SHP77 treated with DMSO at 0.1 percent for 48 hours (cell line): Measurements from ENCODE around the gene UBE2L3.
"Not testable (repeated sequence)": the region's sequence is repeated elsewhere in the genome, so short reads cannot be mapped to it uniquely, and the experiment has no call there.

ENCODE experiments used
- DNase-seq: peaks from one replicate; lab custom pipeline; 2025; lab: John Stamatoyannopoulos, UW

UBE2L3 gene

DNA sequence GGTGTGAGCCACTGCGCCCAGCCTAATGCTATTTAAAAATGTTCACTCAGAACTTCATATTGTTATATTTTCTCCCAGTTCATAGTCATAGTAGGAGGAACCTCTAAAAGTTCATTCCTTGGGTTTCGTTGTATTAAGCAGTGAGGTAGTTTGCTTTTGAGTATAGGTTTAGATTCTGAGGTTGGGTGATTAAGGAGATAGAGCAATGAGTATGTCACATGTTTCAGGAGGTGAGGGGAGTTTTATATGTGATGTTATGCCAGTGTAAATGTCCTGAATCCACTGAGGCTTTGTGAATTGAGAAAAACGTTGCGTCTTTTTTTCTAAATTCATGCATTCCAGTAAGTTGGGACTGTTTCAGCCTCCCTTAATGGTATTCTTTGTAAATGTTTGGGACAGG, 4.2 kb downstream of the UBE2L3 start:
- DNase-seq = no peak

- no peak for DNase-seq
Measured at GRCh38 chr22:21573293-21573734, 5.8 kb downstream of the UBE2L3 start.

DNA sequence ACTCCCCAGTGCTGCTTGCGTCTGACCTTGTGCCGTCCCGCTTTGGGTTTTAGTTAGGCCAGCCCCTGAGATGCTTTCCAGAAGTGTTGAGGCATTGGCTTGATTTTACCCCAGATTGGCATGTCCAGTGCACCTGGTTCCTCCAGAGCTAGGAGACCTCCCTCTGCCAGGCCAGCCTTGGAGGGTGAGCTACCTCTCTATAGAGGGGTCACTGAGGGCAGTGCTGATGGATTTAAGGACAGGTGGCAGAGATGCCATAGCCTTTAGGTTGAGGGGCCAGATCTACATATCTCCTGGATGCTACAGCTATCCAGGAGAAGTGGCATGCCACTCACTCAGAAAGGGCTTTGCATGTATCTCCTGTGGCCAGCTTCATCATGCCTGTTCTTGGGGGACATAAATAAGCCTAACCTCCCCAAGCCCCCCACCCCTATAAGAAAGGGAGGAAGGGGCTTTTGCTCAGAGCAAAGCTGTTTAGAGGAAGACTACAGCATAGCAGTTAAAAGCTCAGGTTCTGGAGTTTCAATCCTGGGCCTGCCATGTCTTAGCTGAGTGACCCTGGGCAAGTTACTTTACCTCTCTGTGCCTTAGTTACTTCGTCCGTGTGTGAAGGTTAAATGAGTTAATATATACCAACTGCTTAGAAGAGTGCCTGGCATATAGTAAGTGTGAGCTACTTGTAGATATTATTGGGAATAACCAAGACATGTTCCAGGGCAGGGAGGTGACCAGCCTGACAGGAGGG, 6.4 kb downstream of the UBE2L3 start:
- DNase-seq = no peak

DNA sequence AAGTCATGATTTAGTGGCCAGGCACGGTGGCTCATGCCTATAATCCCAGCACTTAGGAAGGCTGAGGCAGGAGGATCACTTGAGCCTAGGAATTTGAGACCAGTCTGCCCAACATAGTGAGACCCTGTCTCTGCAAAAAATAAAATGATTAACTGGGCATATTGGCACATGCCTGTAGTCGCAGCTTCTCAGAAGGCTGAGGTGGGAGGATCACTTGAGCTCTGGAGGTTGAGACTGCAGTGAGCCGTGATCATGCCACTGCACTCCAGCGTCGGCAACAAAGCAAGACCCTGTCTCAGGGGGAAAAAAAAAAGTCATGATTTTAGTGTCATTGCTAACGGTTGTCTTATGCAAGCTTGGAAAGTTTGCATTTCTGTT, 11.9 kb downstream of the UBE2L3 start:
- DNase-seq = no peak

GRCh38 chr22:21580623-21581007, 13.1 kb downstream of the UBE2L3 start:
- not testable (repeated sequence) for DNase-seq

GRCh38 chr22:21581009-21581713, 13.6 kb downstream of the UBE2L3 start:
- DNase-seq = not testable (repeated sequence)

DNA sequence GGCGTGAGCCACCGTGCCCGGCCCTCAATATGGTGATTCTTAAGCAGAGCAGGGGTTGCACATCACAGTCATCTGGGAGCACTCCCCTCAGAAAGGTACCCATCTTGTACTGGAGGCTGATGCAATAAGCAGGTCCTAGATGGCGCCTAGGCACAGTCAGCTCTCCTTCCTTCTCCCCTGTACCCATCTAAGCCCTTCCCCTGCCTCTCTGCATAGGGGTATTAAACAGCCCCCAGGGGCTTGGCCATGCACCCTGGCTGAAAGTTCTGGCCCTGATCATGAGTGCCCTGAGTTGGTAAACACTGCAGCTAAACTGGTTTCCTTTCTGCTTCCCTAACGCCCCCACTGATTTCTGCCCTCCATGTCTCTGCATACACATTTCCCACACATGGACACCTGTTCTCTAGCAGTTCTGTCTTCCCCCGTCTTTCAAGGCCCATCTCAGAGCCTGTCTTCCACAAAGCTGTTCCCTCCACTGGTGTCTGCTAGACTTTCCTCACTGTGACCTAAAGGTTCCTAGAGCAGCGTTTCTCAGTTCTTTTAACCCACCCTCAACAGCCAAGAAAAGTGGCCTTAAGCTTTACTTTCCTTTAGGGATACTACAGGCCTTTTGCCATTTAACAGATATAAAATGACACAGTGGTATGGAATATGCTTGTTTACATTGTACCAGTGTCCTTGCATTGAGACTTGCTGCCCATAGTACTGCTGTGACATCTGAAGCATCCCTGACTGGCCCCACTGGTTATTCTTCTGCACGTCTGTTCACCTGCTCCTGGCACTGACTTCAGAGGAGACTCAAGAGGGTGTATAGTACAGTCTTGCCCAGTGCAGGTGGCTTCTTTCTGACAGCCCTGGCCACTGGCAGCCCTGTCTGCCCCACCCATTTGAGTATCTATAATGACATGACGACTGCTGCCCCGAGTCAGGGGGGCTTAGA, 15.6 kb downstream of the UBE2L3 start:
- DNase-seq = no peak

DNA sequence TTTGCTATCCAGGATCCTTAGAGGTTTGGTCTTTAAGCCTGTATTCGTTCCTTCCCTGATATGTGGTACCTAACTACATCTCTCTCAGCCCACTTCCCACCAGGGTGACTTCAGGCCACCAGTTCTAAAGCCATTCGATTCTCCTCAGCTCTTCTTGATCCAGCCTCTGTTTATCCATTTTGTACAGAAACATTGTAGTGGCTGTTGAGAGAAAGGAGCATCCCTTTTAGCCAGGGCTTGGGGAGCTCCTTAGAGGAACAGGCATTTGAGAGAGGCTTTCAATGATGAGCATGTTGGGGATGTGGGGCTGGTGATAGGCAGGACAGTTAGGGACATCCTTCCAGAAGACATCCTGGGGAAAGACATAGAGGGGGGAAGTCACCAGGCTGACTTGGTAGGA, 17.9 kb downstream of the UBE2L3 start:
- DNase-seq = no peak

DNA sequence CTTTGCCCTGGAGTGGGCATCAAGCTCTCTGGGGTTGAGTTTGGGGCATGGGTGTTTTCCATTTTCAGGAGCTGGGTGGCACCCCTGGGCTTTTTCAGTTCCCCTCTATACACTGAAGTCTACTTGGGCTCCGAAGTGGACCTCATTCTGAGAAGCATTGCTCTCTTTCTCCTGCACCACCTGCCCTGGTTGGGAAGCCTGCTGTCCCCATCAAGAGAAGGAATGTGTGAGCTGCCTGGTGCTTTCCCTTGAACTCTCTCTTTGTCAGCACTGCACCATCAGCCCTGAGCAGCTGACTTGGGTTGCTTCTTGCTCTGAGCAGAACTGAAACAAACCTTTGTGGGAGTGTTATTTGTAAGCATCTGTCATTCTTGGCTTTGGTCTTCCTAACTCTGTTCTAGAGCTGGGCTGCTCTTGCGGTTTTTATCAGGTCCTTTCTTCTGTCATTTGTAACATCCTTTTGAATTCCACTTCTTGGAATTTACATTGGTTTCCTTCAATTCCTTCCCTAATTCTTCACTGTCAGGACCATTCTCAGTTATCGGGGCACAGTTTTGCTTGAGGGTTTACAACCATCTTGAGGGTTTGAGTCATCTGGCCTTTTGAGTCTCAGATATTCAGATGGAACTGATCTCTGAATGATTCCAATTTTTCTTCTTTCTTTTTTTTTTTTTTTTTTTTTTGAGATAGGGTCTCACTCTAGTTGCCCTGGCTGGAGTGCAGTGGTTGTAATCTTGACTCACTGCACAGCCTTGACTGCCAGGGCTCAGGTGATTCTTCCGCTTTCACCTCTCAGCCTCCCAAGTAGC, 20.5 kb downstream of the UBE2L3 start:
- no peak for DNase-seq

- no peak for DNase-seq
Measured at GRCh38 chr22:21589396-21589795, 21.9 kb downstream of the UBE2L3 start.

- DNase-seq = no peak
Measured at GRCh38 chr22:21590809-21591641, 23.5 kb downstream of the UBE2L3 start.

- DNase-seq = no peak
Measured at GRCh38 chr22:21591695-21592094, 24.2 kb downstream of the UBE2L3 start.

DNA sequence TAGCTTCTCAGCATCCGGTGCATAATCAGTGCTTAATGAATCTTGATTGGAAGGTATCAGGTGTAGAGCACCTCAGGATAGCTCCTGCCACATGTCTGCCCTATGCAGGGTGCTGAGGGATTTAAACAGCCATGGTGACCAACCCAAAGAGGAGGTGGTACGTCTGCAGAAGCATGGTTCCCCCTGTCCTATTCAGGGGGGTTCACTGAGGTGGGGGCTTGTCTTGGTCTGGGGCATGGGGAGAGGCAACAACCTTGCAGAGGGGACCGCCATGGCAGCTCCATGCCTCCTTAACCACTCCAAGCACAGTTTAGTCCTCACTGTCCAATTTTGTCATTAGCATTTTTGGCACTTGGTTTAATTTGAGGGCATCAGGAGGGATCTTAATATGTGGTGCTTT, 24.9 kb downstream of the UBE2L3 start:
- no peak for DNase-seq

DNA sequence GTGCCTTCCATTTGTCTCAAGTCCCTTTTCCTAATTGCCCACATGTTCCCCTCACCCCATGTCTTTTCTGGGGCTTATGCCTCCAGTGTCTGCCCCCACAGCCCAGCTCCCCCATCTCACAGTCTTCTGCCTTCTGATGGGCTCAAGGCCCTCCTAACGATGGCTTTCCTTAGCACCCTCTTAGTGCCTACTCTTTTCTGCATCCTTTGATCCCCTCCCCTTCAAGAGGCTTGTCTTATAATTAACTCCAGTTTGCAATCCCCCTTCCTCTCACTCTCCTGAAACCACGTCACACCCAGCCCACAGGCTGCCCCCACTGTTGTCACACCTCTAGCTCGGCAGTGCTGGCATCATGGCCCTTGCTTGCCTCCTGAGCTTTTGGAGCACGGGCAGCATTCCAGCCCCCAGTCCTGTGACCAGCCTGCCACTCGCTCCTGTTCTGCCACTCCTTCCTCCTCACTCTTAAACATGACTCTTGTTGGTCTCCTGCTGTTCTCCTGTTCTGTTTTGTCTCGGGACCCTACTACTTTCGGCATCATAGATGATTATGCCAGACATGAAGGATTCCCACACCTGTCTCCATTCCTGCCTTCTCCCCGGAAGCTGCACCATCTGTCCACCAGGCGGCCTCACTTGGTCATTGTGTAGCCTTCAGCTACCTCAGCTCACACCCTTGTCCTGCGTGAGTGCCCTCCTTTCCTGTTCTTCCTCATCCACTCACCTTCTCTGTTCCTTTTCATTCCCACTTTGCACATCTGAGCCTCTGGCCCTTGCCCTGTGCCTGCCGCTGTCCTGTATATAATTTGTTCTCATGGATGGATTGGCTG, 26.1 kb downstream of the UBE2L3 start:
- DNase-seq = no peak

- DNase-seq = no peak
Measured at GRCh38 chr22:21594865-21595452, 27.4 kb downstream of the UBE2L3 start.

- DNase-seq = not testable (repeated sequence)
Measured at GRCh38 chr22:21596356-21597135, 29.0 kb downstream of the UBE2L3 start.

GRCh38 chr22:21598302-21598701, 30.8 kb downstream of the UBE2L3 start:
- DNase-seq = no peak

DNA sequence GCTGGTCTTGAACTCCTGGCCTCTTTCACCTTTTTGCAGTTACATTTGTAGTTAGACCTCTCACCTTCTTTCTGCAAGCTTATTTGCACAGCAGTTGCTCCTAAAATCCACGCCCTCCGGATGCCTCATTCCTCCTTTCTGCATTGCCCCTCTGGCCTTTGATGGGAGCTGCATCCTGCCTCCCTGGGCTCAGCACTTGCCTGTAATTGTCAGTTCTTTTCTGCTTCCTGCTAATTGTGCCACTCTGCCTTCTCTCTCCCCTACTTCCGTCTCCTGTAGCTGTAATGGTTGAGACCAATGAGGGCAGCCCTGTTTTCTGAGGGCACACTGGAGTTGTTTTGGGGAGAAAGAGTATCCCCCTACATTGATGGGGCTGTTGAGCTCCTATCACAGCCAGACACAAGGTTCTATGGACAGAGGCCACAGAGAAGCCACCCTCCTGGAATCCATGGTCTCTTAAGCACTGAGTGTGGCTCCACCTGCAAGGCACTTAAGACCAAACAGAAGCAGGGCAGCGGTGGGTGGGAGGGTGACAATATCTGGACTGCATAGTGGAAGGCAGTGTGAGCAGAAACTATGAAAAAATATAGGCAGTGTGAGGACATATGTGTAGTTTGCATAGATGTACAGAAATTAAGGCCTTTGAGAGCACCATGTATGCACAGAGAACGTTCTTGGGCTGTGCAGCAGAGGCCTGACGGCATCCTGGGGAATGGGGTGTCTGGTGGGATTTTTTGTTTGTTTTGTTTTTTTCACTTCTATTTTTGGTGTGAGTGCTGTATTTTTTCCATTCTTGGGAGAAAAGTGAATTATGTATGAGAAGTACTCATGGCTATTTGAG, 31.8 kb downstream of the UBE2L3 start:
- no peak for DNase-seq
